HG03575 (cell line): Measurements from ENCODE around the gene NELFA.
"Not testable (repeated sequence)": the region's sequence is repeated elsewhere in the genome, so short reads cannot be mapped to it uniquely, and the experiment has no call there.

Source experiments
- ATAC-seq: cut with Tn5 transposase; IDR thresholded peaks from one replicate; pipeline ENCODE4 v1.9.1; 2021; ENCODE audit not compliant: unreplicated experiment, insufficient number of reproducible peaks, low FRiP score; ENCODE audit errors: extremely low read depth

The NELFA gene

GRCh38 chr4:1998296-1998695 is 10.5 kb downstream of the NELFA start:
- ATAC-seq = no peak

- no peak for ATAC-seq
Measured at GRCh38 chr4:1997712-1998111, 11.1 kb downstream of the NELFA start.

DNA sequence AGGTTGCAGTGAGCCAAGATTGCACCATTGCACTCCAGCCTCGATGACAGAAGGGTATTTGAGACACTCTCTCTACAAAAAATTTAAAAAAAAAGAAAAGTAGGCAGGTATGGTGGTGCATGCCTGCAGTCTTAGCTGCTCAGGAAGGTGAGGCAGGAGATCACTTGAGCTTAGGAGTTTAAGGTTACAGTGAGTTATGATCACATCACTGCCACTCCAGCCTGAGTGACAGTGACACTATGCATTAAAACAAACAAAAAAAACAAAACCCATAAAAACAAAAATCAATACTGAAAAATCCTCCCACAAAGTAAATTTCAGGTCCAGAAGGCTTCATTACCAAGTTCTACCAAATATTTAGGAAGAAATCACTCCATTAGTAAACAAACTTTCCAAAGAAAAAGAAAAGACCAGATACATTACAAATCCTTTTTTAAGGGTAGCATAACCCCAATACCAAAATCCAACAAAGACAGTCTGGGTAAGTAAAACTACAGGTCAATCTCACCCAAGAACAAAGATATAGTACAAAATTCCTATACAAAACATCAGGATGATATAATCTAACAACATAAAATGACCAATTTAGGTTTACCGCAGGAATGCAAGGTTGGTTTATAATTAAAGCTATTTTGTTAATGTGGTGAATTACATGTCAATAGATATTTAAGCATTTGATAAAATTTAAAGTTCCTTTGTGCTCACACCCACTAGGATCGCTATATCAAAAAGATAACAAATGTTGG is 11.7 kb downstream of the NELFA start:
- ATAC-seq = no peak

- ATAC-seq = no peak
Measured at GRCh38 chr4:1994938-1995337, 13.8 kb downstream of the NELFA start.

DNA sequence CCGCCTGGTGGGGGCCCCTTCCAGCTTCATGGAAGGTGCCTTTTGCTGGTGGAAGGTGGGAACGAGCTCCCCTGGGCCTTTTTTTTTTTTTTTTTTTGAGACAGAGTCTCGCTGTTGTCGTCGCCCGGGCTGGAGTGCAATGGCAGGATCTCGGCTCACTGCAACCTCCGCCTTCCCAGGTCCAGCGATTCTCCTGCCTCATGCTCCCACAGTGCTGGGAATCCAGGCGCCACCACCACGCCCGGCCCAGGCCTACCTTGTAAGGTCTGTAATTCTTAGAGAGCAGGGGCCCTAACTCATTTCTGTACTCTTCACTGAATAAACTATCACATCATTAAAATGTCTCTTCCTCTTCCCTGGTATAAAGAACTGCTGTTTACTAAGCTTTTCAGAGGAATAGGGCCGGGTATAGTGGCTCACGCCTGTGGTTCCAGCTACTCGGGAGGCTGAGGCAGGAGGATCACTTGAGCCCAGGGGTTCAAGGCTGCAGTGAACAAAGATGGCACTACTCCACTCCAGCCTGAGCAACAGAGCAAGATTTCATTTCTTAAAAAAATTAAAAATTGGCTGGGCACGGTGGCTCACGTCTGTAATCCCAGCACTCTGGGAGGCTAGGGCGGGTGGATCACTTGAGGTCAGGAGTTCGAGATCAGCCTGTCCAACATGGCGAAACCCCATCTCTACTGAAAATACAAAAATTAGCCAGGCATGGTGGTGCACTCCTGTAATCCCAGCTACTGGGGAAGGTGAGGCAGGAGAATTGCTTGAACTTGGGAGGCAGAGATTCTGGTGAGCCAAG is 14.9 kb downstream of the NELFA start:
- not testable (repeated sequence) for ATAC-seq

- ATAC-seq = no peak
Measured at GRCh38 chr4:1993169-1993516, 15.6 kb downstream of the NELFA start.

DNA sequence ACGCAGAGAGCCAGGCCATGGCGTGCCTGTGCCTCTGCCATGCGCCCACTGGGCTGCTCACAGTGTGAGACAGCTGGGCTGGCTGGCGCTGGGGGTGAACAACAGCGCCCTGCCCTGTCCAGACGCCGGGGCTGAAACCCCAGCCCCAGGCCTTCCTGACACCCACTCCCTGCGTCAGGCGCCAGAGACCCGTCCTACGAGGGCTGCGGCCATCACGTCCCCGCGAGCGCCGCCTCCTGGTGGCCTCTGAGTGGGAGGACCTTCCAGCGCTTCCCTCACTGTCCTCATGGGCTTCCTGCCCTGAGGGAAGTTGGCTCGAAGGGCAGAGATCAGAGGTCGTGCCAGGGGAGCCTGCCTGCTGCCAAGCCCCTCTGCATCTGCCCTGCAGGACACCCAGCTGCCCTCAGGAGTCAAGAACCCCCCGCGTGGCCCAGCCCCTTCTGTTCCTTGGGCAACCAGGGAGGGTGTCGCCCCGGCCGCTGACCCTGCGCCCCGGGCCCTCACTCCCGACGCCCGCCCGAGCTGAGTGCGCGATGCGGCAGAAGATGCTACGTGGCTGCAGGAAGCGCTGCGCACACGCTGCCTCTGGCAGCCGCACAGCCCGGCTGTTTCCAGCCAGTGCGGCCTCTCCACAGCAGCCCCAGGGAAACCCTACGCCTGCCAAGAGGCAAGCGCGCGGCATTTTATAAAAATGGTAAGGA is 16.2 kb downstream of the NELFA start:
- ATAC-seq = no peak

DNA sequence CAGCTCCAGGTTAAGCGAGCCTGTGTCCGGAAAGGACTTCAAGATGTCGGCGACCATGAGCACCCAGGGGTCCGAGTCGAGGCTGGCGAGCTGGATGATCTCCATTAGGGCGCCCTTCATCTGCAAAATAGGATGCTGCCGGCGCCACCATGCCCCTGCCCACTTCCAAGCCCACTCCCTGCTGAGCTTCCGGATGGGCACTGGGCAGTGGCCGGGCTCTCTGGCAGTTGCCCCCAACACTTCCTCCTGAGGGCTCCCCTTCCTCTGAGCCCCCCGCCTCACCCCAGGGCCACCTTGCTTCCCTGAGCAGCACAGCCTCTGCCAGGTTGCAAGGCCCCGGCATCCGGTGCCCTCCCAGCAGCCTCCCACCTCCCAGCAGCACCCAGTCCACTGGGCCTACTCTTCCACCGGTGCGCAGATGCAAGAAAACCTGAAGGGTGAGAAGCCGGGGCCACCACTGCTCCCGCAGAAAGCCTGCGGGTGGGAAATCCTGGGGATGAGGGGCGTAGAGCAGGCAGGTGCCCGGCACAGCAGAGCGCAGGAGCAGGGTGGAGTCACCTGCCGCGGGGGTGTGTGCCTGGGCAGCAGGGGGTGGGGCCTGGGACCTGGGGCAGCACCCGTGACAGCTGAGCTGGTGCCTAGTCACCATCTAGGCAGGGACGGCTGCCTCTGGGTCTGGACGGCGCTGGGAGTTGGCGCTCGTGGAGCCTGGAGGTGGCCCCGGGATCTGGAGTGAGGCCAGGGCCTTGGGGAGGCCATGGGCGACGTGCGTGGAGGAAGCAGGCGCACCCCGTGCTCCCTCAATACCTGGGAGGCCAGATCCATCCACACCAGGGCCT is 17.0 kb downstream of the NELFA start:
- no peak for ATAC-seq

GRCh38 chr4:1991087-1991486 is 17.7 kb downstream of the NELFA start:
- ATAC-seq = no peak

- no peak for ATAC-seq
Measured at GRCh38 chr4:1990676-1991075, 18.1 kb downstream of the NELFA start.

DNA sequence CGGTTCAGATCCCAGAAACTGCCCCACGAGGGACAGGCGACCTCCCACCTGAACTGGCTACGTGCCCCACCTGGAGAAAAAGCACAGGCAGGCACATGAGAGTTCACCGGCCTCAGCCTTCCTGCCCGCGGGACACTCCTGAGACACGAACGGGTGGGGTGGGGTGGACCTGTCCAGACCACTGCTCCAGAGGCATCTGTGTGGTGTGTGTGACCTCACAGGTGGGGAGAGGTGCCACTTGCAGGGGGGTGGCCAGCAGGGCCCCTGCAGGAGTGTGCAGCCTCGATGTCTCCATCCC is 18.5 kb downstream of the NELFA start:
- ATAC-seq = no peak

DNA sequence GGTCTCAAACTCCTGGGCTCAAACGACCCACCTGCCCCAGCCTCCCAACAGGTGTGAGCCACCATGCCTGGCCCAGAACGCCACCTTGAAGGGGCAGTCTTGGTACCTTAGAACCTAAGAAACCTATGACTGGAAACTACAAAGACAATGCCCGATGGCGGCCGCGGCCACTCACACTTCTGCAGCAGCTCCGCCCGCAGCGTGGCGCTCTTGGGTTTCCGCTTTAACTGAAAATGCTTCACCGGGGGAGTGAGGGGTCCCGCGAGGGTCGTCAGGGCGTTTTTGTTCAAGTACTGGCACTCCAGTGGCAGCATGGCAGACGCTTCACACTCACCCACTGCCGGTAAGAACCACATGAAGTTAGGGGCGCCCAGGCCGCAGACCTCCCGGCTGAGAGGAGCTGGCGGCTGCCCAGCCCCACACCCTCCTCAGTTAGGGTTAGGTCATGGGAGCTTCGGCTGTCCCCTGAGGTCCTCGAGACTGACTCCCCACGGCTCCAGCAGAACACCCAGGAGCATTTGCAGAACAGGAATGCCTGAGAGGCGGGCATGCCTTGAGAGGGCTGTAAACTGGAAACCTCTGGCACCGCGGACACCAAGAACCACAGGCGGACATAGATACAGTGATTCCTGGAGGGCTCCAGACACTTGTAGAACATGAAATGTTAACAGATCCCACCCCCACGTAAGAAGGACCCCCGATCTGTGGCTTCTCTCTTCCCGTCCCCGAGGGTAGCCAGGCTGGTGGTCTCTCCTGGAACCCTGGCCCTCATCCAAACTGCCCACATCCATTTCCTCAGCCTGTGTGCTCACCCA is 19.0 kb downstream of the NELFA start:
- no peak for ATAC-seq

- ATAC-seq = no peak
Measured at GRCh38 chr4:1988327-1988724, 20.4 kb downstream of the NELFA start.

DNA sequence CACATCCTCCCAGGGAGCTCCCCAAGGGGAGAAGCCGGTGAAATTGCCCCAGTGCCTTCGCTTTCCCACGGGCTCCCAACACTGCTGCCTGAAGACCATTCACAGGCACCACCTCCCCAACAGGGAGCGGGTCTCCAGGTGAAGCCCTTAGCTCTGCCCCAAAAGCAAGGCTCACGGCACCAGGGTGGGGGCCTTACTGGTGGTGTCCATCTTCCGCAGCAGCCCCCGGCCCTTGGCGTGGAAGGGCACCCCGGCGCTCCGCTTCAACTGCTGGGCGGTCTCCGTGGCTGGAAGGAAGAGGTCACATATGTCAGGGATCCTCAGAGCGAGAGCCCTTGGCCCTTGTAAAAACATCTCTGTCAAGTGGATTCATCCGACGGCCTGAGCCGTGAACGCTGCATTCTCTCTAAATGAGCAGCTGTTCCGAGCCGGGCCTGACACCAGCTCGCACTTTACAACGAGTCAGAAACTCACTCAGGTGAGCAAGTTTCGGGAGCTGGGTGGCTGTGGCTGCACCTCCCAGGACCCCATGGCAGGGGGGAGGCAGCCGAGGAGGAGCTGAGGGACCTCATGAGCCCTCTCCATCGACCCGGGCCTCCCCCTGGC is 20.9 kb downstream of the NELFA start:
- no peak for ATAC-seq

GRCh38 chr4:1987296-1987695 is 21.5 kb downstream of the NELFA start:
- ATAC-seq = no peak

- no peak for ATAC-seq
Measured at GRCh38 chr4:1986578-1987210, 22.1 kb downstream of the NELFA start.

GRCh38 chr4:1985780-1986577 is 22.8 kb downstream of the NELFA start:
- no peak for ATAC-seq
